GM18907 (cell line): ENCODE measurements around the gene GADD45GIP1.
"Not testable (repeated sequence)": the region's sequence is repeated elsewhere in the genome, so short reads cannot be mapped to it uniquely, and the experiment has no call there.

Experiments used
- ATAC-seq: cut with Tn5 transposase; IDR thresholded peaks from one replicate; pipeline ENCODE4 v1.9.1; 2021; ENCODE audit warnings: mild to moderate bottlenecking, moderate library complexity; ENCODE audit not compliant: unreplicated experiment

GADD45GIP1 gene

DNA sequence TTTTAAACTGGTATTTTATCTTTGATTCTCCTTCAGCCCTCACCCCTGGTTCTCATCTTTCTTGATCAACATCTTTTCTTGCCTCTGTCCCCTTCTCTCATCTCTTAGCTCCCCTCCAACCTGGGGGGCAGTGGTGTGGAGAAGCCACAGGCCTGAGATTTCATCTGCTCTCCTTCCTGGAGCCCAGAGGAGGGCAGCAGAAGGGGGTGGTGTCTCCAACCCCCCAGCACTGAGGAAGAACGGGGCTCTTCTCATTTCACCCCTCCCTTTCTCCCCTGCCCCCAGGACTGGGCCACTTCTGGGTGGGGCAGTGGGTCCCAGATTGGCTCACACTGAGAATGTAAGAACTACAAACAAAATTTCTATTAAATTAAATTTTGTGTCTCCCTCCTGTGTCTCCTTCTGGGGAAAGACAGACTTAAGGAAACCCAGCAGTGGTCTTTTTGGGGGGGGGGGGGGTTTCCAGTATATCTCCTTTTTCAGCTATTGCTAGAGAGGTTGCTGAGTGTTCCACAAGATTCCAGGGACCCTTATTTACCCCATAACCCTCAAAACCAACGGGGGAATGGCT lies 12.8 kb downstream of the GADD45GIP1 start:
- no peak for ATAC-seq

DNA sequence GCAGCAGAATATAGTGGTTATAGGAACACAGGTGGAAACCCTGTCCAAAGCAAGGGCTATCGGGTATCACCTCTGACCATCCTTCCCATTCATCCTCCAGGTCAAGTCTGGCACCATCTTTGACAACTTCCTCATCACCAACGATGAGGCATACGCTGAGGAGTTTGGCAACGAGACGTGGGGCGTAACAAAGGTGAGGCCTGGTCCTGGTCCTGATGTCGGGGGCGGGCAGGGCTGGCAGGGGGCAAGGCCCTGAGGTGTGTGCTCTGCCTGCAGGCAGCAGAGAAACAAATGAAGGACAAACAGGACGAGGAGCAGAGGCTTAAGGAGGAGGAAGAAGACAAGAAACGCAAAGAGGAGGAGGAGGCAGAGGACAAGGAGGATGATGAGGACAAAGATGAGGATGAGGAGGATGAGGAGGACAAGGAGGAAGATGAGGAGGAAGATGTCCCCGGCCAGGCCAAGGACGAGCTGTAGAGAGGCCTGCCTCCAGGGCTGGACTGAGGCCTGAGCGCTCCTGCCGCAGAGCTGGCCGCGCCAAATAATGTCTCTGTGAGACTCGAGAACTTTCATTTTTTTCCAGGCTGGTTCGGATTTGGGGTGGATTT lies 13.5 kb downstream of the GADD45GIP1 start:
- no peak for ATAC-seq

DNA sequence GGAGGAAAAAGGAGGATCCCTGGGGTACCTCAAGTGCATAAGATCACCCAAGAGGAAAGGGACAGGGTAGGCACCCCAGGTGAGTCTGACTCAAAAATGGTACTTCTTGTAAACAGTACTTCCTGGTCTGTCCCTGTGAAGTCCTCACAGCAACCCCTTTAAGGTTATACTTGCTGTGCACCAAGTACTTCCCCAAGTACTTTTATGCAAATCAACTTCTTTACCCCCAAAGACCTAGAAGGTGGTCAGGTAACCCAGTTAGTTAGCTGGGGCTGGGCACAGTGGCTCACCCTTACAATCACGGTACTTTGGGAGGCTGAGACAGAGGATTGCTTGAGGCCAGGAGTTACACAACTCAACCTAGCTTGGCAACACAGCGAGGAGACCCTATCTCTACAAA lies 16.1 kb downstream of the GADD45GIP1 start:
- no peak for ATAC-seq

DNA sequence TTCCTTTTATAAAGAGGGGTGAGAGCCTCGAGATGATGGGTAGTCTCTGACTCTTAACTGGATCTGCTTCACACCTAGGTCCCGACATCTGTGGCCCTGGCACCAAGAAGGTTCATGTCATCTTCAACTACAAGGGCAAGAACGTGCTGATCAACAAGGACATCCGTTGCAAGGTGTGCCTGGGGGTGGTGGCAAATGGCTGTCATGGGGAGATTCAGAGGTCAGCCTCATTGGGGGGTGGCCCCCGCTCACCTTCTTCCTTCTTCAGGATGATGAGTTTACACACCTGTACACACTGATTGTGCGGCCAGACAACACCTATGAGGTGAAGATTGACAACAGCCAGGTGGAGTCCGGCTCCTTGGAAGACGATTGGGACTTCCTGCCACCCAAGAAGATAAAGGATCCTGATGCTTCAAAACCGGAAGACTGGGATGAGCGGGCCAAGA lies 17.0 kb downstream of the GADD45GIP1 start:
- no peak for ATAC-seq

DNA sequence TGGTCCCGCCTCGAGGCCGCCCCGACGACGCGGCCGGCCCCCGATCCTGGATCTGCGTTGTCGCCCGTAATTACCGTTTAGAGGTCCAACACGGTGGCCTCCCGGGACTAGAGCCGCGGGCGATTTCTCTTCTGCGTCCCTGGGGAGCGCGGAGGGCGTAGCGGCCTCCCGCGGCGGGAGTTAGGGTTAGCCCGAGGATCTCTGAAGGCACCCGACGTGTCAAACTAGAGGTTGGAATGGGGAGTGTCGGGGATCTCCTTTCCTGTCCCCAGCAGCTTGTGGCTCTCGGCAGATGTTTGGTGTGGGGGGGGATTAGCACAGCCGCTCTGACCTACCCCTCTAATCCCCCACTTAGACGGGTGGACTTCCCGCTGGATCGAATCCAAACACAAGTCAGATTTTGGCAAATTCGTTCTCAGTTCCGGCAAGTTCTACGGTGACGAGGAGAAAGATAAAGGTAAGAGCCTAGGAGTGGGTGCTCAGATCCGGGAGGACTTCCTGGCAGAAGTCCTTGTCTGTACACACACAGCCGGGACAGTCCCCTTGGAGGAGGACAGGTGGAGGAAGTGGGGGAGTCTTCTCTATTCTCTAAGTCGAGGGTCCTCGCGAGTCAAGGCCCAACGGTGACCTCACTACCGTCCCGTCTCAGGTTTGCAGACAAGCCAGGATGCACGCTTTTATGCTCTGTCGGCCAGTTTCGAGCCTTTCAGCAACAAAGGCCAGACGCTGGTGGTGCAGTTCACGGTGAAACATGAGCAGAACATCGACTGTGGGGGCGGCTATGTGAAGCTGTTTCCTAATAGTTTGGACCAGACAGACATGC lies 18.0 kb downstream of the GADD45GIP1 start:
- ATAC-seq: peak; percentile 6

DNA sequence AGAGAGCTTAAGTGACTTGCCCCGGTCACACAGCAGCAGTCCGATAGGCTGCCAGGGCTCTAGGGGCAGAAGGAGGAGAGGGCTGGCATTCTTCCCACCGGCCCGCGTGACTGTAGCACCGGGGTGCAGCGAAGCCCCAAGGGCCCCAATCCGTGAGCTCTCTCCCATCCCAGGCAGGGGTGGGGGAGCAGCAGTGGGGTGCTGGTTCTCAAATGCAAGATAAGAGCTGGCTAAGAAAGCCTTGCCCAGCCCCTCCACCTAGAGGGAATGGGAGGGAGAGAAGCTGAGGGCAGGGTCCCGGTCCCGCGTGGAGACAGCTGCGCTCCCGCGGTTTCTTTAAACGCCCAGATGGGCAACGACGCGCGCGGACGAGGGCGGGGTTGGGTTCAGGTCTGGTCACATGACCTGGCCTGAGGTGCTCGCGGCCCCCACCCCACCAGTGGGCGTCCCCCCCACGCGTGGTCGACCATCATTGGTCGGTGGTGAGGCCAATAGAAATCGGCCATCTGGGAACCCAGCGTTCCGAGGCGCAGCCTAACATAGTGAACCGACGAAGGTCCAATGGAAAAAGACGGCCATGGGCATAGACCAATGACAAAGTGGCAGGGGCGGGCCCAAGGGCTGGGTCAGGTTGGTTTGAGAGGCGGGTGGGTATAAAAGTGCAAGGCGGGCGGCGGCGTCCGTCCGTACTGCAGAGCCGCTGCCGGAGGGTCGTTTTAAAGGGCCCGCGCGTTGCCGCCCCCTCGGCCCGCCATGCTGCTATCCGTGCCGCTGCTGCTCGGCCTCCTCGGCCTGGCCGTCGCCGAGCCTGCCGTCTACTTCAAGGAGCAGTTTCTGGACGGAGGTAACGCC lies 18.9 kb downstream of the GADD45GIP1 start, which contains the start of gene CALR:
Gene CALR, plus strand, starts transcription at position 683 of the 852 bp plus-strand sequence. Its CDS starts 71 bp downstream, at position 754.
- ATAC-seq: peak; percentile 83

DNA sequence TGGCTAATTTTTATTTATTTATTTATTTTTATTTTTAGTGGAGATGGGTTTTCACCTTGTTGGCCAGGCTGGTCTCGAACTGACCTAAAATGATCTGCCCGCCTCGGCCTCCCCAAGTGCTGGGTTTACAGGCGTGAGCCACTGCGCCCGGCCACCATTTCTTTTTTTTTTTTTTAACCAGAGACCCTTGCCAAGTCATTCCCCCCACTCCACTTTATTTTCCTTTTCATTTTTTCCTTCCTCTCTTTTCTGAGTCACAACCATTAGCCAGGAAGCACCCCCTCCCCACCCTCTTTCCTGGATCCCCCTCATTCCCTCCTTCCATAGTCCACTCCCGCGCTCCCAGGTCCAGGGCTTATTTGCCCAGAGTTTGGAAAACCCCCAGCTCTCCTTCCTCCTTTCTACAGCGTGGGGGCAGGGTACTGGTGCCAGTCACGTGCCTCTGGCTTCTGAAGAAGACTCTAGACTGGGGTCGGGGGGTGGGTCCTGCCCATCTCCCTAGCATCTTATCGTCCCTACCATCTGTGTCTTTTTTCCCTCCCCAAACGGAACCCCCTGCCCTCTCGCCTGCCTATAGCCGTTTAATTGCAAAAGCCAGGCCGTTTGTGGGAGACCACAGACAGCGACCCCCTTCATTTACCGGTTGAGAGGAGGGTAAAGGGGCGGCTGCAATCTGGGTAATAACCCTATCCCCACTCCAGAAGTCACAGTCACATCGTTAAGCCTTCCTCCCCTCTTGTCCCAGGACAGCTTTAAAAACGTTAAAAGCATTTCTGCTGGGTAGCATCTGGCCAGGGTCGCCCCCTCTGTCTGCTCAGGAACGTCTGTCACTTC lies 19.7 kb downstream of the GADD45GIP1 start:
- ATAC-seq: no peak

DNA sequence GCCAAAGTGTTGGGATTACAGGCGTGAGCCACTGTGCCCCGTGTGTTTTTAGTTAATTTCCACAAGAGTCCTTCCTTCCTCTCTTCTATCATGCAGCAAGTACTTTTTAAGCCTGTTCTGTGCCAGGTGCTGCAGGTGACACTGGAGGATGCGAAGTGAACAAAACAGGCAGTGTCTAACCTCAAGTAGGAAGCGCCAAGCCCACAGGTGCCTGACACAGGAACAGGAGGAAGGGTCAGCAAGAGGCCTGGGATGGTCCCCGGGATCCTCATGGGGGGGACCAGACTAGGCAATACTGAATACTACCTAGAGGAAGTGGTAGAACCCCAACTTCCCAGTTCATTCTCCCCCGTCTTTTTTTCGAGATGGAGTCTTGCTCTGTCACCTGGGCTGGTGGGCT lies 20.4 kb downstream of the GADD45GIP1 start:
- ATAC-seq: no peak

DNA sequence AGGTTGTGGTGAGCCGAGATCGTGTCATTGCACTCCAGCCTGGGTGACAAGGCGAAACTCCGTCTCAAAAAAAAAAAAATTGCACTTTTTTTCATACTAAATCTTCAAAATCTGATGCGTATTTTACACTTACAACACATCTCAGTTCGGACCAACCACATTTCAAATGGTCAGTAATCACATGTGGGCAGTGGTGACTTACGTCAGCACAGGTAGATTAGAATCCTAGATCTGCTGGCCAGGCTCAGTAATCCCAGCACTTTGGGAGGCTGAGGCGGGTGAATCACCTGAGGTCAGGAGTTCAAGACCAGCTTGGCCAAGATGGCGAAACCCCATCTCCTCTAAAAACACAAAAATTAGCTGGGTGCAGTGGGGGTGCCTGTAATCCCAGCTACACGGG lies 22.0 kb downstream of the GADD45GIP1 start:
- no peak for ATAC-seq

DNA sequence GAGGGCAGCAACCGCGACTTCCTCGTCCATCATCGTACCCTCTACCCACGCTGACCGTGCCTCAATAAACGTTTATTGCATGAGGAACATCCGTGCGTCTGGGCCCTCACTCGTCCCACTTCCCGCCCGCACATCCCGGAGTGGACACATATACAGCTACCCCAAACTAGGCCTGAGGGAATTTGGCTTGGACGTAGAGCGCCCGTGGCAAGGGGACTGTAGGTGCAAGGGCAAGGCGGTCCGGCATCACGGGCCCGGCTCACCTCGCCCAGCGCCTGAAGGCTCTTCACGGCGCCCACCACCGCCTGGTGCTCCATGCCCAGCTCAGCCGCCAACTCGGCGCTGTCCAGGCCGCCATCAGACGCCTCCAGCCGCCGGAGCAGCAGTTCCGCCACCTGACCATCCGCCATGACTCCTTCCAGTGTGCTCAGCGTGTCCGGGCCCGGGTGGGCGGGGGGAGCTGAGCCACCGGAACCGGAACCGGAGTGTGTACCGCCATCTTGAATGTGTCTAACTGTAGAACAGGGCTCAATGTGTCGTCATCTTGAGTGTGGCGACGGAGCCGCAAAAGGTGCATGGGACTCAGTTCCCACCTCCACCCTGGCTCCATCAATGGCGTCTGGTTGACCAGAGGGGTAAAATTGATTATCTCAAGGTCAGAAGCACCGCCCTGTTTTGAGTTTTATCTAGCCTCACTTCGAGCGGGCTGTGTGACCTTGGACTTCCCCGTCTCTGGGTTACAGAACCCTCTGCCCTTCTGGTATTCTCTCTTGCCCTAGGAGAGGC lies 23.5 kb downstream of the GADD45GIP1 start, which contains the start of gene FARSA:
Gene FARSA, minus strand, starts transcription at position 425 of the 786 bp plus-strand sequence. Its CDS starts 15 bp downstream, at position 410.
- ATAC-seq: peak; percentile 48

DNA sequence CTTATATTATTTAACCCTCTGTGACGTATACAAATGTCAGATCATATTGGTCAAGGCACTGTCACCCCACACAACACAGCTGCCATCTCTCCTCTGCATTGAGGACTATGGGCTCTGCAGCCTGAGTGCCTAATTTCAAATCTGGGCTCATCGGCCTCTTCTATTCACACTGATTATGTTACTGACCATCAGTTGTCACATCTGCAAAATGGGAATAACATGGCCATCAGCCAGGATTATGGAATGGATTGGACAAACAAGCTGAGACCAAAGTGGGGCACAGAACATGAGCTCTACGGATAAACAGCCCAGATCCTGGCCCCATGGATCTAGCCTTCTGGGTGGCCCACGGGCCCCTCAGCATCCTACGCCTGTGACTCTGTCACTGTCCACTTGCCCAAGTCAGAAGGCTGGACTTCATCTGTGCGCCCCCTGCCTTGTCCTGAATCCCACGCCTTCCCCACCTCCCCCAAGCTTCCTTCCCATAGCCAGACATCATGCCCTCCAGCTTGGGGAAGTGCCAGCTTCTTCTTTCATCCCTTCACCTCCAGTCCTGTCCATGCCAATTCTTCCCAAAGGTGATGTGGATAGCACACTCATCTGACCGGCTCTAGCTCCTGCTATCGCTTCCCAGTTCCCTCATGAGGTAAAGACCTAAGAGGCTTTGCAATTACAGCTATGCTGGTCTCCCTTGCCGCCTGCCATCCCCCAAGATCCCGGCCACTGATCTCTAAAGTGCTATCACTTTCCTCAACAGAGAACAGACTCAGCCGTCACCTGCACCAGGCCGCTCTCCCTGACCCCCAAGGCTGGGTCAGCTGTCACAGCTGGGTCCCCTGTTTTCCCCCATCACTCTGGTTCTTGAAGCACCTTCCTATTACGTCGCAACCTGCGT lies 24.4 kb downstream of the GADD45GIP1 start:
- ATAC-seq: no peak

DNA sequence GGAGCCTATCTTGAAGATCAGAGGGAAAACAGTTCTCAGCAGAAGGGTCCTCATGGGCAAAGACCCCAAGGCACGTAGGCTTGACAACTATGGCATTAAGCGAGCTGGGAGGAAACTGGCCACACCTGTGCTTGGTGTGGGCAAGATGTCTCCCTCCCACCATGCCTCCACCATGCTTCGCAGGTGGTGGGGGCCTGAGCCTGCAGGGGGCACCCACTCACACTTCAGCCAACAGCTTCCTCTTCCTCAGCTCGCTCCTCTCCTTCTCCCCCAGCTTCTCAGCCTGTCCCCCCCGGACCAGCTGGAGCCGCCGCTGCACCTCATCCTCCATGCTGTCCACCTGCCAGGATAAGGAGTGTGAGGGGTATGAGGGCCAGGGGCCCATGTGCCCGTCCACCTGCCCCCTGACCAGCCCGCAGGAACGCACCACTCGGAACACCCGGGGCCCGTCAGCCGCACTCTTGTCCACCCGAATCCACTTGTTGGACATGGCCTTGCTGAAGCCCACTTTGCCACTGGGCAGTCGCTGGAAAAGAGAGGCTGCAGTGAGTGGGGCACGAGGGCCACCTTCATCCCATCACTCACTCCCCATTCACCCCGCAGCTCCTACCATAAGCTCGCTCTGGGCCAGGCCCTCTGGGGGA lies 26.9 kb downstream of the GADD45GIP1 start:
- no peak for ATAC-seq

DNA sequence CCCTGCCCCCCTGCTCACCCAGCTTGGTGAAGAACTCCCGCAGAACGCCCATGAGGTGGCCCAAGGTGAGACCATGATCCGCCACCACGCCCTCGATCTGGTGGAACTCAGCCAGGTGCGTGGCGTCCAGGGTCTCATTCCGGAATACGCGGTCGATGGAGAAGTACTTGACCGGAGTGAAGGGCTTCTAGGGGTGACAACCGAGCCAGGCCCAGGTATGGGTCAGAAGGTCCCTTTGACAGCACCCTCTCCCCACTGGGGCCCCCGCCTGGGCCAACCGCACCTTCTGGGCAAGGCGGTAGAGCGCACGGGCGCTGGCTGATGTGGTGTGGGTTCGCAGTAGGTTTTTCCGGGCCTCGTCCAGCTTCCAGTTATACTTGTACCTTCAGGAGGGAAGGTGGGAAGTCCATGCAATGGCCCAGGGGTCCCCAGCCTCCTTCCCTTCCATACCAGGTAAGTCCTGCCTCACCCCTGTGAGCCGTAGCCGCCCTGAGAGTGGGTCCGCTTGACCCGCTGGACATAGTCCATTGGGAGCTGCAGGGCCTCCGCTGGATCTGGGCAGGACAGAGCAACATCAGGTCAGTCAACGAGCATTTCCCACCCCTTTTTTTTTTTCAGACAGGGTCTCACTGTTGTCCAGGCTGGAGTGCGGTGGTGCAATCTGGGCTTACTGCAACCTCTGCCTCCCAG lies 32.3 kb downstream of the GADD45GIP1 start:
- ATAC-seq: no peak

DNA sequence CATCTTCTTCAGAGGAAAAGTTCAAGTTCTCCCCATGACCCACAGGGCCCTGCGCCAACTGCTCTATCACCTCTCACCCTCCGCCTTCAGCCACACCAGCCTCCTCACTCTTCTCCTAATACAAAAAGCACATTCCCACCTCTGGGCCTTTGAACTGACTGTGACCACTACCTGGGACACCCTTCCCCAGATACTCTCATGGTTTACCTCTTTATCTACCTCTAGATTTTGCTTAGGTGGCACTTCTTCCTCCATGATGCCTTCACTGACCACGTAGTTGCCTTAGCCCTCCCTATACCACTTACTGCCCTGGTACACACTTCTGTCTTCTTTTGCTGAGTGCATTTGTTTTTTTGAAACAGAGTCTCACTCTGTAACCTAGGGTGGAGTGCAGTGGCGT lies 34.1 kb downstream of the GADD45GIP1 start:
- ATAC-seq: no peak

DNA sequence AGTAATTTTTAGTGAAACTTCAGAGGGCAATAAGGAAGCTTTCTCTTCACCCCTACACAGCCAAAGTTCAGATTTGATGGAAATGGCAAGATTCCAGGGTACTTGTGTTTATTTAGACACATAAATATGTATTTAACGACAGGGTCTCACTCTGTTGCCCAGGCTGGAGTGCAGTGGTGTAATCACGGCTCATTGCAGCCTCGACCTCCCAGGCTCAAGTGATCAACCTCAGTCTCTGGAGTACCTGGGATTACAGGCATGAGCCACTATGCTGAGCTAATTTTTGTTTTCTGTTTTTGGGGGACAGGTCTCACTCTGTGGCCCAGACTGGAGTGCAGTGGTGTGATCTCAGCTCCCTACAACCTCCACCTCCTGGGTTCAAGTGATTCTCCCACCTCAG lies 36.0 kb downstream of the GADD45GIP1 start:
- no peak for ATAC-seq

DNA sequence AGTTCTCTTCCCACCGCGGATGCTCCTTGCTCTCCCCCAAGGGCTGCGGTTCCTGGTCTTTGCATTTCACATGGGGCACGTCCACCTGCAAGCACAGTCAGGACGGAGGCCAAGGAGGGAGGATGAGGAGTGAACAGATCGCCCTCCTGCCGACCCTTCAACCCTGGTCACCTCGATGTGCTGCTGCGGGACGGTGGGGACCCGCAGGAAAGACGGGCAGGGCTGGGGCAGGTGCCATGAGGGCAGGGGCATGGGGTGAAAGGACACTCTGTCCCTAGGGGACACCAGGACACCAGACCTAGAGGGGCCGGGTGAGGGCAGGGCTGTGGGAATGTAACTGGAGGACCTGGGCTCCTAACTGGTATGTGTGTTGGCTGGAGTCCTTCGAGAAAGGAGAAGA lies 38.8 kb downstream of the GADD45GIP1 start:
- no peak for ATAC-seq

DNA sequence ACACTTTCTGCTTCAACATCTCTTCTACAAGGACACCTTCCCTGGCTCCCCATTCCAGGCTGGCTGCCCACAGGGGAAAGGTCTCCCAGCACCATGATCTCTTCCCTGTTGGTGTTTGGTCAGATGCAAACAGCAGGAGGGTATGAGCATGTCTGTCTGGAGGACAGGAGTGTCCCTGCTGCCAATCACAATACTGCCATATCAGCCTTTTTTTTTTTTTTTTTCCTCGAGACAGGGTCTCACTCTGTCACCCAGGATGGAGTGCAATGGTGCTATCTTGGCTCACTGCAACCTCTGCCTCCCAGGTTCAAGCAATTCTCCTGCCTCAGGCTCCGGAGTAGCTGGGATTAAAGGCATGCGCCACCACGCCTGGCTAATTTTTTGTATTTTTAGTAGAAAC lies 41.2 kb downstream of the GADD45GIP1 start:
- not testable (repeated sequence) for ATAC-seq
